ENCODE data around the gene VPS13C. TPM values are rescaled to one million over a fixed set of nuclear protein-coding genes. Genes with fewer than 3 reads are reported as not detected.

Gene VPS13C
- total and polyA plus RNA-seq, 8 donors: 5.4 to 207 (median 89.4) TPM

- 87 to 92% (median 91%) methylated on average over 13 of the region's 13 CpGs for WGBS, 5 donors
- TF ChIP-seq POLR2A (IDR thresholded peaks at IDR 0.05) (no peak), EP300 (IDR thresholded peaks at IDR 0.05) (no peak), POLR2AphosphoS5 (IDR thresholded peaks at IDR 0.05) (no peak), CTCF (IDR thresholded peaks at IDR 0.05) (no peak)
- H3K4me3 ChIP-seq: no peak overlapping the region
Measured at GRCh38 chr15:61828008-61828407, 232.2 kb downstream of the VPS13C start.

GRCh38 chr15:61827131-61827530 is 233.1 kb downstream of the VPS13C start:
- H3K4me3 ChIP-seq: no peak overlapping the region
- intact Hi-C loops (cut with DNase I; ENCODE audit: low total_unique reads): no loop called here
- DNase-seq: no peak
- TF ChIP-seq EP300 (IDR thresholded peaks at IDR 0.05) (no peak), POLR2AphosphoS5 (IDR thresholded peaks at IDR 0.05) (no peak), CTCF (IDR thresholded peaks at IDR 0.05) (no peak), POLR2A (IDR thresholded peaks at IDR 0.05) (no peak)
- 72 to 100% (median 86%) methylated on average over 1 of the region's 1 CpG for WGBS, 5 donors
- H3K36me3 ChIP-seq: no peaks in the 10 kb centered on the region
- H3K27me3 ChIP-seq: peaks cover 0 to 4% (median 0%) of the 10 kb centered on the region in 3 donors
- peaks cover 0 to 10% (median 0%) of the 10 kb centered on the region in 4 donors for H3K4me1 ChIP-seq
- H3K9me3 ChIP-seq: no peaks in the 10 kb centered on the region
- no peak overlapping the region for H3K27ac ChIP-seq

More at GRCh38 chr15:61828008-61828407, 232.2 kb downstream of the VPS13C start:
- H3K9me3 ChIP-seq: no peaks in the 10 kb centered on the region
- intact Hi-C loops (cut with DNase I; ENCODE audit: low total_unique reads): no loop called here
- H3K4me1 ChIP-seq: peaks cover 0 to 10% (median 0%) of the 10 kb centered on the region in 4 donors
- H3K27me3 ChIP-seq: peaks cover 0 to 4% (median 0%) of the 10 kb centered on the region in 3 donors
- no peak overlapping the region for H3K27ac ChIP-seq
- DNase-seq: no peak
- H3K36me3 ChIP-seq: no peaks in the 10 kb centered on the region

- Histone ChIP-seq H3K4me1 (peaks cover 0 to 6% (median 0%) of the 10 kb centered on the region in 4 donors), H3K27me3 (peaks cover 0 to 14% (median 3%) of the 10 kb centered on the region in 3 donors), H3K27ac (no peak overlapping the region), H3K4me3 (no peak overlapping the region), H3K36me3 (no peaks in the 10 kb centered on the region), H3K9me3 (no peaks in the 10 kb centered on the region)
- no peak for TF ChIP-seq POLR2AphosphoS5 (IDR thresholded peaks at IDR 0.05)
- TF ChIP-seq POLR2A (IDR thresholded peaks at IDR 0.05): no peak
- no peak for TF ChIP-seq CTCF (IDR thresholded peaks at IDR 0.05)
- no peak for TF ChIP-seq EP300 (IDR thresholded peaks at IDR 0.05)
- DNase-seq: no peak
- intact Hi-C loops (cut with DNase I; ENCODE audit: low total_unique reads): no loop called here
- 0 to 79% (median 35%) methylated on average over 1 of the region's 1 CpG for WGBS, 5 donors
Measured at GRCh38 chr15:61824291-61824690, 236.0 kb downstream of the VPS13C start.

GRCh38 chr15:61822511-61822910 is 237.7 kb downstream of the VPS13C start:
- TF ChIP-seq POLR2A (IDR thresholded peaks at IDR 0.05) (no peak), EP300 (IDR thresholded peaks at IDR 0.05) (no peak), POLR2AphosphoS5 (IDR thresholded peaks at IDR 0.05) (no peak), CTCF (IDR thresholded peaks at IDR 0.05) (no peak)

More at GRCh38 chr15:61822511-61822910, 237.7 kb downstream of the VPS13C start:
- no peak for DNase-seq
- intact Hi-C loops (cut with DNase I; ENCODE audit: low total_unique reads): no loop called here
- Histone ChIP-seq H3K36me3 (no peaks in the 10 kb centered on the region), H3K4me3 (no peak overlapping the region), H3K27me3 (peaks cover 0 to 24% (median 3%) of the 10 kb centered on the region in 3 donors), H3K9me3 (no peaks in the 10 kb centered on the region), H3K27ac (no peak overlapping the region), H3K4me1 (no peaks in the 10 kb centered on the region)
- 76 to 85% (median 80%) methylated on average over 3 of the region's 3 CpGs for WGBS, 5 donors

Measured in stomach (tissue), 9 donors.